Keratinocyte (primary cell): ENCODE measurements around the gene CCDC60.

ENCODE experiments used
- EZH2 ChIP-seq: IDR thresholded peaks from one replicate; pipeline ENCODE4 v1.6.1; 2012; ENCODE audit warnings: inconsistent platforms, mild to moderate bottlenecking, low read length, moderate library complexity
- TF ChIP-seq, protein P1 (sequence below), 3 experiments: IDR thresholded peaks in 1 of 3; conservative IDR thresholded peaks in 1 of 3; optimal IDR thresholded peaks in 1 of 3; 2 replicates in 2 of 3; 3 replicates in 1 of 3; pipeline versions ENCODE3 to v1.5.1; 2011; ENCODE audit warnings: low read length in 3 of 3, mild to moderate bottlenecking in 3 of 3, moderate library complexity in 2 of 3, control low read depth in 1 of 3, inconsistent platforms in 1 of 3; ENCODE audit not compliant: insufficient read depth in 2 of 3; ENCODE audit errors: extremely low read depth in 1 of 3

DNA sequence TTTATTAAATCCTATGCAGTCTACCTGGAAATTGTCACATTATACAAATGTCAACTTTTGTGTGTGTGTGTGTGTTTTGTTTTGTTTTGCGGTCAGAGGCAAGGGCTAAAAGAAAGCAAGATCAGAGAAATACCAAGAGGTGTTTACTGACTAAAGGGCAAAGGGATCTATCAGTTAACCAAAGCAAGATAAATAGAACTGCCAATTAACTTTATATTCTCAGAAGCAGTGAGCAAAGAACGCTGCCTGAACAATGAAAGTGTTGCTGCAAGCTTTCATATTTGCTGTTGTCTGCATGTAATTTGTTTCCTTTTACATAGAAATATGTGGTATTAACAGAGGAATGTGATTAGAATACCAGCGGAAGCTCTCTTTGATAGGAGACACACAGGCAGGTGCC lies 30.9 kb downstream of the CCDC60 start:
- TF ChIP-seq, protein P1, sequence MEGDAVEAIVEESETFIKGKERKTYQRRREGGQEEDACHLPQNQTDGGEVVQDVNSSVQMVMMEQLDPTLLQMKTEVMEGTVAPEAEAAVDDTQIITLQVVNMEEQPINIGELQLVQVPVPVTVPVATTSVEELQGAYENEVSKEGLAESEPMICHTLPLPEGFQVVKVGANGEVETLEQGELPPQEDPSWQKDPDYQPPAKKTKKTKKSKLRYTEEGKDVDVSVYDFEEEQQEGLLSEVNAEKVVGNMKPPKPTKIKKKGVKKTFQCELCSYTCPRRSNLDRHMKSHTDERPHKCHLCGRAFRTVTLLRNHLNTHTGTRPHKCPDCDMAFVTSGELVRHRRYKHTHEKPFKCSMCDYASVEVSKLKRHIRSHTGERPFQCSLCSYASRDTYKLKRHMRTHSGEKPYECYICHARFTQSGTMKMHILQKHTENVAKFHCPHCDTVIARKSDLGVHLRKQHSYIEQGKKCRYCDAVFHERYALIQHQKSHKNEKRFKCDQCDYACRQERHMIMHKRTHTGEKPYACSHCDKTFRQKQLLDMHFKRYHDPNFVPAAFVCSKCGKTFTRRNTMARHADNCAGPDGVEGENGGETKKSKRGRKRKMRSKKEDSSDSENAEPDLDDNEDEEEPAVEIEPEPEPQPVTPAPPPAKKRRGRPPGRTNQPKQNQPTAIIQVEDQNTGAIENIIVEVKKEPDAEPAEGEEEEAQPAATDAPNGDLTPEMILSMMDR (optimal IDR thresholded peaks at IDR 0.05 in 1 of 3, IDR thresholded peaks at IDR 0.05 in 1 of 3, conservative IDR thresholded peaks at IDR 0.05 in 1 of 3; ENCODE audit: extremely low read depth in 1 of 3, insufficient read depth in 2 of 3, low read length in 3 of 3): no peak
- no peak for TF ChIP-seq EZH2
